ENCODE measurements around the gene LYZL2. TPM values are rescaled to one million over a fixed set of nuclear protein-coding genes. Genes with fewer than 3 reads are reported as not detected.

The LYZL2 gene
- total RNA-seq, 1 donor from 2014 or later = not detected

GRCh38 chr10:30586828-30587227 lies 42.7 kb downstream of the LYZL2 start:
- no peaks in the 10 kb centered on the region for H3K9me3 Mint-ChIP-seq (ENCODE audit: low read depth)
- no peak for TF ChIP-seq CTCF (IDR thresholded peaks at IDR 0.05; ENCODE audit: unreplicated experiment)
- H3K36me3 Mint-ChIP-seq (ENCODE audit: insufficient read depth) = no peaks in the 10 kb centered on the region
- peaks cover 7% of the 10 kb centered on the region for H3K4me1 Mint-ChIP-seq (ENCODE audit: low read depth)
- no peak overlapping the region for H3K27ac Mint-ChIP-seq
- H3K27me3 Mint-ChIP-seq = no peaks in the 10 kb centered on the region
- no peak overlapping the region for H3K4me3 Mint-ChIP-seq (ENCODE audit: low read depth)
- no peak for DNase-seq (ENCODE audit: low spot score, unreplicated experiment)

GRCh38 chr10:30583778-30584415 lies 45.7 kb downstream of the LYZL2 start:
- no peaks in the 10 kb centered on the region for H3K9me3 Mint-ChIP-seq (ENCODE audit: low read depth)
- TF ChIP-seq CTCF (IDR thresholded peaks at IDR 0.05; ENCODE audit: unreplicated experiment) = no peak
- DNase-seq (ENCODE audit: low spot score, unreplicated experiment) = no peak
- H3K4me3 Mint-ChIP-seq (ENCODE audit: low read depth) = no peak overlapping the region
- peaks cover 13% of the 10 kb centered on the region for H3K4me1 Mint-ChIP-seq (ENCODE audit: low read depth)
- no peaks in the 10 kb centered on the region for H3K27me3 Mint-ChIP-seq
- peak overlapping the region; percentile 33 for H3K27ac Mint-ChIP-seq
- no peaks in the 10 kb centered on the region for H3K36me3 Mint-ChIP-seq (ENCODE audit: insufficient read depth)

- H3K27ac Mint-ChIP-seq = no peak overlapping the region
- peaks cover 15% of the 10 kb centered on the region for H3K4me1 Mint-ChIP-seq (ENCODE audit: low read depth)
- TF ChIP-seq CTCF (IDR thresholded peaks at IDR 0.05; ENCODE audit: unreplicated experiment) = peak; percentile 80
- no peaks in the 10 kb centered on the region for H3K9me3 Mint-ChIP-seq (ENCODE audit: low read depth)
- DNase-seq (ENCODE audit: low spot score, unreplicated experiment) = no peak
- no peaks in the 10 kb centered on the region for H3K27me3 Mint-ChIP-seq
- no peaks in the 10 kb centered on the region for H3K36me3 Mint-ChIP-seq (ENCODE audit: insufficient read depth)
- H3K4me3 Mint-ChIP-seq (ENCODE audit: low read depth) = no peak overlapping the region
Observed at GRCh38 chr10:30581779-30582380, 47.7 kb downstream of the LYZL2 start.

- DNase-seq (ENCODE audit: low spot score, unreplicated experiment) = no peak
- peaks cover 15% of the 10 kb centered on the region for H3K4me1 Mint-ChIP-seq (ENCODE audit: low read depth)
- H3K36me3 Mint-ChIP-seq (ENCODE audit: insufficient read depth) = no peaks in the 10 kb centered on the region
- no peak for TF ChIP-seq CTCF (IDR thresholded peaks at IDR 0.05; ENCODE audit: unreplicated experiment)
- H3K9me3 Mint-ChIP-seq (ENCODE audit: low read depth) = no peaks in the 10 kb centered on the region
- H3K27ac Mint-ChIP-seq = peak overlapping the region; percentile 70
- H3K27me3 Mint-ChIP-seq = no peaks in the 10 kb centered on the region
- H3K4me3 Mint-ChIP-seq (ENCODE audit: low read depth) = no peak overlapping the region
Observed at GRCh38 chr10:30580676-30581075, 48.9 kb downstream of the LYZL2 start.

GRCh38 chr10:30580241-30580640 lies 49.3 kb downstream of the LYZL2 start:
- no peak for TF ChIP-seq CTCF (IDR thresholded peaks at IDR 0.05; ENCODE audit: unreplicated experiment)
- H3K27ac Mint-ChIP-seq = no peak overlapping the region
- H3K4me3 Mint-ChIP-seq (ENCODE audit: low read depth) = no peak overlapping the region
- no peaks in the 10 kb centered on the region for H3K9me3 Mint-ChIP-seq (ENCODE audit: low read depth)
- H3K4me1 Mint-ChIP-seq (ENCODE audit: low read depth) = peaks cover 15% of the 10 kb centered on the region
- H3K36me3 Mint-ChIP-seq (ENCODE audit: insufficient read depth) = no peaks in the 10 kb centered on the region
- H3K27me3 Mint-ChIP-seq = no peaks in the 10 kb centered on the region
- DNase-seq (ENCODE audit: low spot score, unreplicated experiment) = no peak

All from progenitor cell of endocrine pancreas (in vitro differentiated cells).